ENCODE data around the gene PPP6R3.
"Not testable (repeated sequence)": the region's sequence is repeated elsewhere in the genome, so short reads cannot be mapped to it uniquely, and the experiment has no call there.

The PPP6R3 gene

GRCh38 chr11:68525336-68525735 is 64.8 kb downstream of the PPP6R3 start:
- DNase-seq (ENCODE audit: low read depth) = no peak

DNA sequence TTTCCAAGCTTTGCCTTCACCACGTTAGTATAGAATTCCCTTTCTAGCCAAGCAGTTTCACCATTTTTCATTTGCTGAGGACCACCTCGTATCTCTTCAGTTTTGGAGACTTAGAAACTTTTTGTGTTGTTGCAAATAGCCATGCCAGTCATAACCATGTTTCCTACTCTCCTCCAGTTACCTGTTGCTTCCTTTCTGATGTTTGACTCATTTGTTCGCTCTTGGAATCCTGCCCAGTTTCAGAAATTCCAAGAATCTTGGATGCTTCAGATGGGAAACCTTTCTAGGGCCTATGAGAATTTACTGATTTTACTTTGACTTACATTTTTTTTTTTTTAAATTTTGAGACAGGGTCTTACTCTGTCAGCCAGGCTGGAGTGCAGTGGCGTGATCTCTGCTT is 65.4 kb downstream of the PPP6R3 start:
- DNase-seq (ENCODE audit: low read depth) = no peak

- no peak for DNase-seq (ENCODE audit: low read depth)
These were observed 67.0 kb downstream of the PPP6R3 start for GRCh38 chr11:68527585-68527984.

GRCh38 chr11:68528630-68529029 is 68.1 kb downstream of the PPP6R3 start:
- DNase-seq (ENCODE audit: low read depth) = no peak

GRCh38 chr11:68531129-68531693 is 70.7 kb downstream of the PPP6R3 start:
- DNase-seq (ENCODE audit: low read depth) = no peak

DNA sequence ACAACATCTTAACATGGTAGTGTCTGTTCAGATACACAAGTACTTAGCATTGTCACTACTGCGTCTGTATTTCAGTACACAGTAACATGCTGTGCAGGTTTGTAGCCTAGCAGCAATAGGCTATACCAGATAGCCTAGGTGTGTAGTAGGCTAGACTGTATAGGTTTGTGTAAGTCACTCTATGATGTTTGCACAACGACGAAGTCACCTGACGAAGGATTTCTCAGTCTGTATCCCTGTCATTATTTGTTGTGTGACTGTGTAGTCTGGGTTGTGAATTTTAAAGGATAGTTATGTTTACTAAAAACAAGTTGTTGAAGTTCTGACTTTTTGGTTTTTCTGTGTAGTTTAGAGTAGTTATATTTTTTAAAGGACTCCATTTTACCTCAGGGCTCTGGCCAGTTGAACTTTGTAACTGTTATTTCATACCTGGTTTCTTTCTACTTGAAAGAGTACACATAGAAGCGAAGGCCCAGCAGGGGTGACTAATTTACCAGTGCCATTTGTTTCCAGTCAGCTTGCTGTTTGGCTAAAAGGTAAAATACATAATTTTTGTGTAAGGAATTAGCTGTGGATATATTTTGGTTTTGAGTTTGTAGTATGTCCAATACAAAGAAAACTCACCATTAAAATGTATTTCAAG is 72.3 kb downstream of the PPP6R3 start:
- no peak for DNase-seq (ENCODE audit: low read depth)

DNA sequence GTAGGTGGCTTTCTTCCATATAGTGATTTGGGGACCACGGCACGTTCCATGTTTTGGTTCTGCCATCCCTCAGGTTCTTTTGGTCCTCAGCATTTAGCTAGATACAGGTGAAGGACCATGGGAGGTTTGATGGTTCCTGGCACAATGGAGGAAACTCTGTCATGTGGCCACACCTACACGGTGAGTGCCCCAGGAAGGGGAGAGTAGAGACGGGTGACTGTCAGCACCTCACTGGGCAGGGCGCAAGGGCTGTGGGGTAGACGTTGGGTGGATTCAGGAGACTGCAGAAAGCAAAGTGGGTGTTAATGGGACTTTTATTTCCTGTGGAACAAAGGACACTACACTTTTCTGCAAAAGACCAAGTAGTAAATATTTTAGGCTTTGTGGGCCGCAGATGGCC is 73.4 kb downstream of the PPP6R3 start:
- no peak for DNase-seq (ENCODE audit: low read depth)

DNA sequence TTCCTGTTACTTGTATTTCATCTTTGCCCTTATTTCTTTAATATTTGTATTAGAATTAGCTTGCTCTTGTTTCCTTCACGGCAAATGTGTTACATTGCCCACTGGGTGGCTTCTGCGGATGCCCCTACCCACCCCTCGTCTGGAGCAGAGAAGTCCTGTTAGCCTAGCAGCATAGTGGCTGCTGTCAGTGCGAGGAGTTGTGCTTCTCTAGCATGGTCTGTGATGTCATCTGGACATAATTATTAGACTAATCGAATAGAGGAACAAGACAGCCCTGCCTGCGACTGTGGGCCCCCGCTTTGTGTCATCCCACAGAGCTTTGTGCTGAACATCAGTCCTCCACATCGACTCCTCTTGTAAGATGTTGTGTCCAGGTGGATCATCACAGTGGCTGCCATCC is 74.5 kb downstream of the PPP6R3 start:
- no peak for DNase-seq (ENCODE audit: low read depth)

DNA sequence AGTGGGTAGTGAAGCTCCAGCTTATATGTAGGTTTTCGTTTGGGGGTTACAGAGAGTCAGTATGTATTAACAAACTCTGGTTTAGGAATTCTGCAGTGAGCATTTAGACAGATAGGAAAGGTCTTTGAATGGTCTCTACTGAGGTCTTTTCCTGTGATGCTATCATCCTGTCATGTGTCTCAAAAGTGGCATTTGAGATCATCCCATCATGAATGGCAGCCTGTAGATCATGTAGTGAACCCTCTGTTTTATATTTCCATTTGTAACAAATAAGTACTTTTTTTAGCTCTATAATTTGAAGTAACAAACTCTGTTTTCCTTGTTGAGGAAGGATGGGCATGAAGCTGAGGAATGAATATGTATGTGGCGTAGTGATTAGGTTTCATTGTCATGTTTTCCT is 76.2 kb downstream of the PPP6R3 start:
- DNase-seq (ENCODE audit: low read depth) = no peak

DNA sequence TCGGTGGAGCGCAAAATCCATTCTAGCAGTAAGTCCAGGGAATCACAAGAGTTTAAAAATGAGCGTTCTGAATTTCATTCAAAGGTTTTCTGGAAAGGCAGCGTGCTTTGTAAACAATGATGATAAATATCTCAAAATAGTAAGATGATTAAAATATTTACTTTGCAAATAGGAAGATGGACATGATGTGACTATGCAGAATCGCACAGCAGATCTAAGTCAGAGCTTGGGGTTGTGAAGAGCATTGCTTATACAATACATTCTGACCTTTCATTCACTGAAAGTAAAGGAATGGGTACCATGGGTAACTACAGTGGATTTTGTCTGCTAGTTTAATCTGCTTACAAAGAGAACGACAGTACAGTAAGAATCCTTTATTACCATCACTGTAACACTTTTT is 77.5 kb downstream of the PPP6R3 start:
- no peak for DNase-seq (ENCODE audit: low read depth)

- DNase-seq (ENCODE audit: low read depth) = no peak
These were observed 78.8 kb downstream of the PPP6R3 start for GRCh38 chr11:68539395-68539794.

GRCh38 chr11:68540504-68540903 is 80.0 kb downstream of the PPP6R3 start:
- DNase-seq (ENCODE audit: low read depth) = not testable (repeated sequence)

- no peak for DNase-seq (ENCODE audit: low read depth)
These were observed 80.6 kb downstream of the PPP6R3 start for GRCh38 chr11:68541116-68541515.

- no peak for DNase-seq (ENCODE audit: low read depth)
These were observed 81.4 kb downstream of the PPP6R3 start for GRCh38 chr11:68541991-68542390.

DNA sequence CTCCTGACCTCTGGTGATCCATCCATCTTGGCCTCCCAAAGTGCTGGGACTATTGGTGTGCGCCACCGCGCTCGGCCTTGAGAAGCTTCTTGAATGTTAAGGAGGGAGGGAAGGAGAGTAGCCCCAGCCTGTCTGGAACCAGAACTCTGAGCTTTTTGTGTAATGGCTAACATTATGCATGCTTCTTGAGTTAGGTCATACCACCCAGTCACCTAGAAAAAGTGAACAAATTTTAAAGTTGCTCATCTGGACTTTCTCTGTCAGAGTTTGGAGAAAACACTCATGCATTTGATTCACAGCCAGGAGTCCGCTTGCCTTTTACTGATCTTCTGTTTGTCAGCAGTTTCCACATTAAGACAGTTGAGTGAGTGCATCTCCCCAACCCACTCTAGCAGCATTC is 82.1 kb downstream of the PPP6R3 start:
- DNase-seq (ENCODE audit: low read depth) = no peak

GRCh38 chr11:68543594-68543993 is 83.0 kb downstream of the PPP6R3 start:
- no peak for DNase-seq (ENCODE audit: low read depth)

- DNase-seq (ENCODE audit: low read depth) = no peak
These were observed 84.8 kb downstream of the PPP6R3 start for GRCh38 chr11:68545347-68545746.

DNA sequence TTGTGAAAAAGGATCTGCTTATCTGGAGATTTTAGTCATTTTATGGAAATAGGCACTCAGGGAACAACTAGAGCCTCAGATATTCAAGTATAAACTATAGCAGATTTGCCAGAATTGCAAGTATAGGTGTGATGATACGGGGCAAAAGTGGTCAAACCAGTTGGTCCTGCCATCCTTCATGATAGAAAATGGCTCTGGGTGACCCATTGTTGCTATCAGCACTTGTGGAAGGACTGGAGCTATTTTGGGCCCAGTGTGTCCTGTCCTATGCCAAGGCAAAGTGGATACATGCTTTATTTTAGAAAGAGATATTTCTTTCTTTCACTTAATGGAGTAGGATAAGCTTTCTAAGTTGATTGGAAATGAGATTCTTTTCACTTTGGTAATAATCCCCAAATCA is 85.2 kb downstream of the PPP6R3 start:
- DNase-seq (ENCODE audit: low read depth) = no peak

GRCh38 chr11:68546555-68546954 is 86.0 kb downstream of the PPP6R3 start:
- DNase-seq (ENCODE audit: low read depth) = no peak

GRCh38 chr11:68549789-68550484 is 89.4 kb downstream of the PPP6R3 start:
- DNase-seq (ENCODE audit: low read depth) = no peak

DNA sequence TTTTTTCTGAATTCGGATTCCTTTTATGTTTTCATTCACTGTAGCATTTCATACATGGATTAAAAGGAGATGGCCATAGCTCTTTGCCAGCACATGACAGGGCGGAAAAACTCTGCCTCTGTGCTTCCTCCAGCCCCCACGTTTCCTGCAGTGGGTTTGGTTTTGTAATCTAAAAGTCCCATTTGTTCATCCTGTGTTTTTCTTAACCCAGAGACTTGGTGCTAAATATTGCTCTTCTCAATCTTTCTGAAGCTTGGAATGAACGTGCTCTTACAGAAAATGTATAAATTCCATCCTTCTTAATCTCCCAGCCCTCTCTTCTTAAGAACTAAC is 89.9 kb downstream of the PPP6R3 start:
- no peak for DNase-seq (ENCODE audit: low read depth)

DNA sequence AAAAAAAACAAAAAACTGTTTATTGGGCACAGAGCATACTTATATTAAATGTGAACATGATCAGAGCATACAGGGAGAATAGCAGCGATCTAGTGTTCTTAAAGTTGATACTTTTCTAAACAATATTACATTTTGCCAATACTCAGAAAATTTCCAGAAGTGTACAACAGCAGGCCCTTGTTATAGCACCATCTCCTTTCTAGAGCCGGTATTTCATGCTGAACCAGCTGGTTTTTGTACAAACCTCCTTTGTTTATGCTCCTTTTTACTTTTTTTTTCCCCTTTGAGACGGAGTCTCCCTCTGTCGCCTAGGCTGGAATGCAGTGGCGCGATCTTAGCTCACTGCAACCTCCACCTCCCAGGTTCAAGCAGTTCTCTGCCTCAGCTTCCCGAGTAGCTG is 90.7 kb downstream of the PPP6R3 start:
- no peak for DNase-seq (ENCODE audit: low read depth)

- no peak for DNase-seq (ENCODE audit: low read depth)
These were observed 91.2 kb downstream of the PPP6R3 start for GRCh38 chr11:68551777-68552176.

- no peak for DNase-seq (ENCODE audit: low read depth)
These were observed 92.0 kb downstream of the PPP6R3 start for GRCh38 chr11:68552542-68552941.
